Pancreas (tissue), 10 donors: Measurements from ENCODE around the gene VPS54. TPM values are rescaled to one million over a fixed set of nuclear protein-coding genes. Genes with fewer than 3 reads are reported as not detected.

Experiments
- ATAC-seq, 4 donors: fragments of 200-7000 bp; cut with Tn5 transposase; one replicate each; pipeline versions ENCODE4 v1.8.0 to v1.9.1; 2020; ENCODE audit warnings: mild to moderate bottlenecking in 4 of 4, moderate library complexity in 4 of 4
- DNase-seq, 6 donors: peaks; one replicate each; pipeline ENCODE4 v3.0.0-alpha.2; 2020
- FAIRE-seq: peaks from 2 replicates; lab custom pipeline; 2012; peaks lifted over from hg19 to GRCh38; lab: Jason Lieb, UNC
- H3K27ac ChIP-seq, 4 donors: fragments of 200-600 bp; sonication (generic); 1 replicate in 3 of 4; 2 replicates in 1 of 4; pipeline versions ENCODE4 v1.5.0 to v1.8.0; 2020
- H3K27me3 ChIP-seq, 4 donors: fragments of 200-600 bp; one replicate each; pipeline ENCODE4 v1.8.0; 2021
- H3K36me3 ChIP-seq, 3 donors: fragments of 200-600 bp; sonication (generic) in 1 of 3; one replicate each; pipeline versions ENCODE4 v1.5.0 to v1.8.0; 2020 to 2021
- H3K4me1 ChIP-seq, 3 donors: fragments of 200-600 bp; one replicate each; pipeline ENCODE4 v1.8.0; 2021
- H3K4me3 ChIP-seq, 4 donors: fragments of 200-600 bp; sonication (generic) in 2 of 4; one replicate each; pipeline versions ENCODE4 v1.5.0 to v1.8.0; 2020 to 2021
- H3K9me3 ChIP-seq, 4 donors: fragments of 200-600 bp; one replicate each; pipeline ENCODE4 v1.8.0; 2021
- WGBS, 2 donors: extraction: QIAGEN DNeasy Blood & Tissue Kit; methylation state at CpG; one replicate each; pipeline ENCODE4 v1.1.7; 2013; 5-methylcytosine and 5-hydroxymethylcytosine counted together
- intact Hi-C, 3 donors: fragments of 100-400 bp; cut with DNase I; formaldehyde crosslinking; loops; one replicate each; pipeline versions ENCODE4 v1.11.1 to v1.14.2; 2022
- polyA plus RNA-seq, 2 donors: library from polyadenylated mRNA; stranded (reverse); fragments of 200-250 nt; gene quantifications; one replicate each; pipeline ENCODE4 v1.2.3, GENCODE V29; 2013
- total RNA-seq, 6 donors: library from RNA; stranded (reverse); fragmentation: NEBNext Ultra II Directional in 4 of 6; extraction: Animal tissue kit (Norgen Biotek cat#: 25700) in 4 of 6; gene quantifications; one replicate each; pipeline versions ENCODE4 v1.2.1 to v1.2.4, GENCODE V29; 2021 to 2023
- TF ChIP-seq, protein P1 (sequence below), 4 donors: fragments of 200-600 bp; sonication (generic) in 3 of 4; IDR thresholded peaks; one replicate each; pipeline versions ENCODE4 v1.5.0 to v1.8.0; 2021; ENCODE audit warnings: antibody characterized with exemption in 4 of 4
- donor health status: healthy with polysubstance abuse.
- donor health status: DM: no; HTN: no; CAD: no; lungs with moderate emphysema.
- donor health status: DM: no; HTN: no; CAD: no.
- donor health status: control.
- donor health status: control.
- donor health status: Bipolar disorder and iron deficiency.
- donor health status: DM: yes; HTN: yes; CAD: no.
- donor health status: DM: no; HTN: no; CAD: no.
- donor health status: DM: no; HTN: no; CAD: no.
- donor health status: DM: yes; HTN: yes; CAD: no.

VPS54 gene
- total and polyA plus RNA-seq, 8 donors, result 7.9 to 18.1 (median 13.0) TPM

DNA sequence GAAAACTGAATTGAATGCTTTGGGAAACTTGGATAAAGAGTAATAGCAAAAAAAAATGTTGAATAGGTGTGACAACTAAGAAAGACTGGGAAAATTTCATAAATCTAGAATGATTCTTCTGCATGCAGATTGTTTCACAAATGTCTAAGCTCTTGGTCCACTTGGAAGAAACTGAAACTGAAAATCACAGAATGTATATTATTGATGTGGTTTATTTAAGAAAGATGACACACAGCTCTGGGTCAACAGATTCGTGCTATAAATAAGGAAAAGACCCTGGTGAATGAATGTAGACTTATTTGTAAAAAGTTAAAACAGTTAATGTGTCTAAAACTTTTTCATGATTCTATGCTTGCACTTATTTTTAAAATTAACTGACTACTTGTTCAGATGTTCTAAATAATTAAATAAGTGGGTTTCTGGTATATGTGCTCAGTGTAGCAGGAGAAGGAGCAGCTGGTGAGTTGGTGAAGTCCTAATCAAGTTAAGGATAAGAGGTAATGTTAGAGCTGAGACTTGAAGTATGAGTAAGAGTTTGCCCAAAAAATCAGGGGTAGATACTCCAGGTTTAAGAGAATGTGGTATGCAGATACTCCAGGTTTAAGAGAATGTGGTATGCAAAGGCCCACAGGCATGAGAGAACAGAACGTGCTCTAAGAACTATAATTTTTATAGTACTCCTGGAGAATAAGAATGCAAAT lies 153.1 kb downstream of the VPS54 start:
- no peaks in the 10 kb centered on the region for H3K9me3 ChIP-seq
- intact Hi-C loops, result loop anchor here in 1 of 3 donors (5.0 kb wide), 1 partner anchor 179 kb away; no protein-coding TSS in a partner anchor
- FAIRE-seq (no peak), DNase-seq (no peak), ATAC-seq (no peak)
- H3K36me3 ChIP-seq, result peaks cover 0 to 8% (median 3%) of the 10 kb centered on the region in 3 donors
- H3K4me1 ChIP-seq, result peaks cover 0 to 3% (median 3%) of the 10 kb centered on the region in 3 donors
- no peaks in the 10 kb centered on the region for H3K27me3 ChIP-seq
- TF ChIP-seq, protein P1, sequence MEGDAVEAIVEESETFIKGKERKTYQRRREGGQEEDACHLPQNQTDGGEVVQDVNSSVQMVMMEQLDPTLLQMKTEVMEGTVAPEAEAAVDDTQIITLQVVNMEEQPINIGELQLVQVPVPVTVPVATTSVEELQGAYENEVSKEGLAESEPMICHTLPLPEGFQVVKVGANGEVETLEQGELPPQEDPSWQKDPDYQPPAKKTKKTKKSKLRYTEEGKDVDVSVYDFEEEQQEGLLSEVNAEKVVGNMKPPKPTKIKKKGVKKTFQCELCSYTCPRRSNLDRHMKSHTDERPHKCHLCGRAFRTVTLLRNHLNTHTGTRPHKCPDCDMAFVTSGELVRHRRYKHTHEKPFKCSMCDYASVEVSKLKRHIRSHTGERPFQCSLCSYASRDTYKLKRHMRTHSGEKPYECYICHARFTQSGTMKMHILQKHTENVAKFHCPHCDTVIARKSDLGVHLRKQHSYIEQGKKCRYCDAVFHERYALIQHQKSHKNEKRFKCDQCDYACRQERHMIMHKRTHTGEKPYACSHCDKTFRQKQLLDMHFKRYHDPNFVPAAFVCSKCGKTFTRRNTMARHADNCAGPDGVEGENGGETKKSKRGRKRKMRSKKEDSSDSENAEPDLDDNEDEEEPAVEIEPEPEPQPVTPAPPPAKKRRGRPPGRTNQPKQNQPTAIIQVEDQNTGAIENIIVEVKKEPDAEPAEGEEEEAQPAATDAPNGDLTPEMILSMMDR (IDR thresholded peaks at IDR 0.05), result no peak
- H3K4me3 ChIP-seq, result no peak overlapping the region
- no peak overlapping the region for H3K27ac ChIP-seq
- WGBS, 2 donors, result 91 to 99% methylated on average over 2 of the region's 2 CpGs

DNA sequence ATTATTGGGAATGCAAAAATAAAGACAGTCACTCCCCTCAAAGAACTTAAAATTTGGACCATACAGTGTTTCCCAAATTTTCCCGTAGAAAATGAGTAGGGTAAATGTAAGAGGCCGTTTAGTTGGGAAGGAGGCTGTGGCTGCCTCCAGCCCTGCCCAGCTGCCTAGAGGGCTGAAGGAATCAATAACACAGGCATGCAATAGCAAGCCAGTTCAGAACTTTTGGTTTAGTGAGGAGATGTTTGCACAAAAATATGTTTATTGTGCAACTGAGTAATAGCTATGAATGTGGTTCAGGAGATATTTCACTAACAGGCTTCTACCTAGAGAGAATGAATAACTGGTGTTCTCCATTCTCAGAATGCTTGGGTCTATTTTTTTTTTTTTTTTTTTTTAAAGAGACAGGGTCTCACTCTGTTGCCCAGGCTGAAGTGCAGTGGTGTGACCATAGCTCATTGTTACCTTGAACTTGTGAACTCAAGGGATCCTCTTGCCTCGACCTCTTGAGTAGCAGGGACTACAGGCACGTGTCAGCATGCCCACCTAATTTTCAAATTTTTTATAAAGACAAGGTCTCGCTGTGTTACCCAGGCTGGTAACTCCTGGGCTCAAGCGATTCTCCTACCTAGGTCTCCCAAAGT lies 153.9 kb downstream of the VPS54 start:
- FAIRE-seq, result no peak
- TF ChIP-seq, protein P1 (IDR thresholded peaks at IDR 0.05), result no peak
- Histone ChIP-seq H3K27ac (no peak overlapping the region), H3K4me3 (no peak overlapping the region), H3K9me3 (no peaks in the 10 kb centered on the region), H3K27me3 (no peaks in the 10 kb centered on the region), H3K4me1 (peaks cover 0 to 3% (median 3%) of the 10 kb centered on the region in 3 donors), H3K36me3 (peaks cover 0 to 8% (median 3%) of the 10 kb centered on the region in 3 donors)
- DNase-seq, result no peak
- intact Hi-C loops, result loop anchor here in 1 of 3 donors (5.0 kb wide), 1 partner anchor 178 kb away; no protein-coding TSS in a partner anchor
- ATAC-seq, result peak in 3 of 4 donors; percentile 15 to 33 (median 15)
- 80 to 83% methylated on average over 6 of the region's 6 CpGs for WGBS, 2 donors

DNA sequence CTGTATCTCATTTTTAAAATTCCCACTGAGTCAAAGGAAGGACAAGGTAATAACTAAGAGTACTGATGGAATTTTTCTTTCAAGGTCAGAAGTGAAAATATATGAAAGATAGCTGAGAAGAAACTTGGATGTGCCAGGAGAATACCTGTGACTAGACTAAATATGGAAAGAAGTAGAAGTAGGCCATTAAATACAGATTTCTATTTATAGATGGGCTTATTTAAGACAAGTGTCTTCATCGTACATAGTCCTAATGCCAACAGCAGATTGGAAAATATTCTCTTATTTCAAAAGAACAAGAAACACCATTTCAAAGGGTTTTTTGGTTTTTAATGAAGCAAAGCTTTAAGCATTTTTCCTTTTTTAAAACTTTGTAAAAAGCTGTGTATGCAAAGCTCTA lies 155.5 kb downstream of the VPS54 start:
- Histone ChIP-seq H3K4me3 (no peak overlapping the region), H3K36me3 (peaks cover 0 to 8% (median 3%) of the 10 kb centered on the region in 3 donors), H3K27me3 (no peaks in the 10 kb centered on the region), H3K4me1 (peaks cover 0 to 3% (median 3%) of the 10 kb centered on the region in 3 donors), H3K27ac (no peak overlapping the region), H3K9me3 (no peaks in the 10 kb centered on the region)
- no peak for ATAC-seq
- 90 to 94% methylated on average over 1 of the region's 1 CpG for WGBS, 2 donors
- no peak for DNase-seq
- TF ChIP-seq, protein P1 (IDR thresholded peaks at IDR 0.05), result no peak
- FAIRE-seq, result no peak
- intact Hi-C loops, result no loop called here

DNA sequence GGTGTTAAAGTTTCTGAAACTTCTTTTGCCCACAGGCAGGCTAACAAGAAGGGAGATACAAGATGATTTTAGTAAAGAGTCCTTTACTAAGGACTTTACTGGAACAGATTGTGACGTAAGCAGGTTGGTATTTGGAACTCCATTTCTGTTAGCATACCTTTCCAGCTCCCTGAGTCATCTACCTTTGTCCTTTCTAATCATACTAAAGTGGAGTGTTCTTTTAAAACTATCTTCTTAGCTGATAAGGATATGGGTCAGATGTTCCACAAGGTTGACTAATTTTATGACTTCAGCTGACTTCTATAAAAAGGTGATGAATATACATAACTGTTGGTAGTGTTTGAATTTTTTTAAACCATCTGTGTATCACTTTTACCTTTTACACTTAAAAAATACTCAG lies 156.4 kb downstream of the VPS54 start:
- intact Hi-C loops, result no loop called here
- Histone ChIP-seq H3K36me3 (peaks cover 0 to 14% (median 3%) of the 10 kb centered on the region in 3 donors), H3K4me3 (no peak overlapping the region), H3K4me1 (peaks cover 0 to 3% (median 3%) of the 10 kb centered on the region in 3 donors), H3K9me3 (no peaks in the 10 kb centered on the region), H3K27ac (peak overlapping the region in 2 of 4 donors; percentile 24 to 29), H3K27me3 (no peaks in the 10 kb centered on the region)
- DNase-seq (no peak), ATAC-seq (peak; percentile 30 to 74 (median 48)), FAIRE-seq (peak; percentile 32)
- WGBS, 2 donors, result 75 to 88% methylated on average over 1 of the region's 1 CpG
- TF ChIP-seq, protein P1 (IDR thresholded peaks at IDR 0.05), result no peak
